Neural cell (in vitro differentiated cells): ENCODE data around the gene EXD3. TPM values are rescaled to one million over a fixed set of nuclear protein-coding genes. Genes with fewer than 3 reads are reported as not detected.

Source experiments
- H2AFZ ChIP-seq: fragments of 200-600, 300-800 bp; sonication (generic), shearing (Covaris generic); 2 replicates; pipeline ENCODE4 v1.6.0; 2014; ENCODE audit warnings: low read depth, mild to moderate bottlenecking, antibody characterized with exemption, low read length, moderate library complexity
- H3F3A ChIP-seq: fragments of 200-600 bp; shearing (Covaris generic); 2 replicates; pipeline ENCODE4 v1.6.1; 2016; ENCODE audit warnings: mild to moderate bottlenecking, moderate library complexity, mixed read lengths, antibody characterized with exemption, low read length; ENCODE audit not compliant: insufficient read depth, poor library complexity, severe bottlenecking
- H3K27ac ChIP-seq: fragments of 200-600, 300-800 bp; sonication (generic), shearing (Covaris generic); 2 replicates; pipeline ENCODE4 v1.5.1; 2014; ENCODE audit warnings: mild to moderate bottlenecking, low read length, moderate library complexity
- H3K27me3 ChIP-seq: fragments of 300-800, 200-600 bp; sonication (generic), shearing (Covaris generic); 2 replicates; pipeline ENCODE4 v1.6.0; 2014; ENCODE audit warnings: mild to moderate bottlenecking, low read depth, low read length, moderate library complexity; ENCODE audit not compliant: insufficient read depth
- H3K36me3 ChIP-seq: fragments of 300-800, 200-600 bp; sonication (generic), shearing (Covaris generic); 2 replicates; pipeline ENCODE4 v1.5.1; 2014; ENCODE audit warnings: mild to moderate bottlenecking, antibody characterized with exemption, low read length, moderate library complexity; ENCODE audit not compliant: insufficient read depth
- H3K4me2 ChIP-seq: fragments of 300-800, 200-600 bp; sonication (generic), shearing (Covaris generic); 2 replicates; pipeline ENCODE4 v1.6.0; 2014; ENCODE audit warnings: mild to moderate bottlenecking, low read length
- H3K4me3 ChIP-seq: fragments of 300-800, 200-600 bp; sonication (generic), shearing (Covaris generic); 2 replicates; pipeline ENCODE4 v1.5.1; 2014; ENCODE audit warnings: mild to moderate bottlenecking, low read length, moderate library complexity
- H3K79me2 ChIP-seq: fragments of 200-600 bp; shearing (Covaris generic); replicated peaks from 2 replicates; pipeline ENCODE4 v1.6.0; 2014; ENCODE audit warnings: mild to moderate bottlenecking, low read length, moderate library complexity; ENCODE audit not compliant: insufficient read depth
- H3K9ac ChIP-seq: fragments of 300-800, 200-600 bp; sonication (generic), shearing (Covaris generic); 2 replicates; pipeline ENCODE4 v1.6.1; 2016; ENCODE audit warnings: mild to moderate bottlenecking, low read length, mixed read lengths
- H3K9me2 ChIP-seq: fragments of 200-600 bp; shearing (Covaris generic); 2 replicates; pipeline ENCODE4 v1.6.1; 2016; ENCODE audit warnings: mild to moderate bottlenecking, low read length, mixed read lengths; ENCODE audit not compliant: insufficient read depth
- H3K9me3 ChIP-seq: fragments of 200-600, 300-800 bp; sonication (generic), shearing (Covaris generic); 2 replicates; pipeline ENCODE4 v1.6.1; 2016; ENCODE audit warnings: mild to moderate bottlenecking, mixed run types, low read length, moderate library complexity, mixed read lengths
- H4K20me1 ChIP-seq: fragments of 200-600 bp; shearing (Covaris generic); 2 replicates; pipeline ENCODE4 v1.6.1; 2016; ENCODE audit warnings: mild to moderate bottlenecking, mixed run types; ENCODE audit not compliant: insufficient read depth
- EP300 ChIP-seq: fragments of 450-650 bp; conservative IDR thresholded peaks from 2 replicates; pipeline ENCODE4 v1.6.1; 2014; ENCODE audit warnings: antibody characterized with exemption, mild to moderate bottlenecking, moderate library complexity; ENCODE audit not compliant: poor library complexity, severe bottlenecking
- EZH2 ChIP-seq: fragments of 200-600, 300-800 bp; shearing (Covaris generic), sonication (generic); IDR thresholded peaks from 2 replicates; pipeline ENCODE4 v1.6.1; 2014; ENCODE audit warnings: antibody characterized with exemption, low read length, borderline replicate concordance, mild to moderate bottlenecking; ENCODE audit not compliant: insufficient read depth, poor library complexity, severe bottlenecking
- MXI1 ChIP-seq: fragments of 450-650 bp; conservative IDR thresholded peaks from 2 replicates; pipeline ENCODE4 v1.6.1; 2014; ENCODE audit warnings: antibody characterized with exemption, mild to moderate bottlenecking; ENCODE audit not compliant: poor library complexity, severe bottlenecking
- POLR2AphosphoS5 ChIP-seq: IDR thresholded peaks from 2 replicates; pipeline ENCODE4 v1.6.1; 2012
- RAD21 ChIP-seq: fragments of 450-650 bp; conservative IDR thresholded peaks from 2 replicates; pipeline ENCODE4 v1.6.1; 2014; ENCODE audit warnings: antibody characterized with exemption, mild to moderate bottlenecking, moderate library complexity
- REST ChIP-seq: IDR thresholded peaks from 2 replicates; pipeline ENCODE4 v1.6.1; 2012; ENCODE audit warnings: borderline replicate concordance
- SMC3 ChIP-seq: fragments of 450-650 bp; conservative IDR thresholded peaks from 2 replicates; pipeline ENCODE4 v1.6.1; 2014; ENCODE audit warnings: antibody characterized with exemption, mild to moderate bottlenecking, moderate library complexity; ENCODE audit not compliant: poor library complexity
- TAF1 ChIP-seq: IDR thresholded peaks from 2 replicates; pipeline ENCODE4 v1.6.1; 2012; ENCODE audit warnings: low read depth
- polyA plus RNA-seq: library from polyadenylated mRNA; depleted of rRNA; stranded (reverse); fragments of >200 nt; gene quantifications from 2 replicates; pipeline ENCODE4 v1.2.3, GENCODE V29; 2014
- TF ChIP-seq, protein P1 (sequence below): fragments of 450-650 bp; IDR thresholded peaks from 2 replicates; pipeline ENCODE4 v1.5.1; 2014; ENCODE audit warnings: antibody characterized with exemption, mild to moderate bottlenecking, moderate library complexity; ENCODE audit not compliant: poor library complexity, severe bottlenecking

The EXD3 gene
- polyA plus RNA-seq, 1 donor from 2014 or later = 32.9 TPM

GRCh38 chr9:137461316-137461662 is 38.3 kb upstream of the EXD3 start:
- H3K27ac ChIP-seq = no peak overlapping the region
- no peaks in the 10 kb centered on the region for H4K20me1 ChIP-seq
- no peak for TF ChIP-seq EP300
- H3K36me3 ChIP-seq = no peaks in the 10 kb centered on the region
- H3K9me3 ChIP-seq = no peaks in the 10 kb centered on the region
- H3F3A ChIP-seq = no peaks in the 10 kb centered on the region
- H3K79me2 ChIP-seq = no peaks in the 10 kb centered on the region
- H2AFZ ChIP-seq = no peak overlapping the region
- H3K9me2 ChIP-seq = no peaks in the 10 kb centered on the region
- H3K4me3 ChIP-seq = no peak overlapping the region
- no peaks in the 10 kb centered on the region for H3K27me3 ChIP-seq
- H3K9ac ChIP-seq = no peak overlapping the region
- H3K4me2 ChIP-seq = no peak overlapping the region

- Histone ChIP-seq H2AFZ (no peak overlapping the region), H3K9me2 (no peaks in the 10 kb centered on the region), H3K27me3 (no peaks in the 10 kb centered on the region), H3K9ac (no peak overlapping the region), H3F3A (no peaks in the 10 kb centered on the region), H3K9me3 (no peaks in the 10 kb centered on the region), H3K36me3 (no peaks in the 10 kb centered on the region), H3K4me2 (no peak overlapping the region), H4K20me1 (no peaks in the 10 kb centered on the region), H3K4me3 (no peak overlapping the region), H3K79me2 (no peaks in the 10 kb centered on the region), H3K27ac (no peak overlapping the region)
- no peak for TF ChIP-seq TAF1
- no peak for TF ChIP-seq EP300
- no peak for TF ChIP-seq MXI1
- TF ChIP-seq, protein P1, sequence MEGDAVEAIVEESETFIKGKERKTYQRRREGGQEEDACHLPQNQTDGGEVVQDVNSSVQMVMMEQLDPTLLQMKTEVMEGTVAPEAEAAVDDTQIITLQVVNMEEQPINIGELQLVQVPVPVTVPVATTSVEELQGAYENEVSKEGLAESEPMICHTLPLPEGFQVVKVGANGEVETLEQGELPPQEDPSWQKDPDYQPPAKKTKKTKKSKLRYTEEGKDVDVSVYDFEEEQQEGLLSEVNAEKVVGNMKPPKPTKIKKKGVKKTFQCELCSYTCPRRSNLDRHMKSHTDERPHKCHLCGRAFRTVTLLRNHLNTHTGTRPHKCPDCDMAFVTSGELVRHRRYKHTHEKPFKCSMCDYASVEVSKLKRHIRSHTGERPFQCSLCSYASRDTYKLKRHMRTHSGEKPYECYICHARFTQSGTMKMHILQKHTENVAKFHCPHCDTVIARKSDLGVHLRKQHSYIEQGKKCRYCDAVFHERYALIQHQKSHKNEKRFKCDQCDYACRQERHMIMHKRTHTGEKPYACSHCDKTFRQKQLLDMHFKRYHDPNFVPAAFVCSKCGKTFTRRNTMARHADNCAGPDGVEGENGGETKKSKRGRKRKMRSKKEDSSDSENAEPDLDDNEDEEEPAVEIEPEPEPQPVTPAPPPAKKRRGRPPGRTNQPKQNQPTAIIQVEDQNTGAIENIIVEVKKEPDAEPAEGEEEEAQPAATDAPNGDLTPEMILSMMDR = no peak
- no peak for TF ChIP-seq REST
- TF ChIP-seq POLR2AphosphoS5 = no peak
- no peak for TF ChIP-seq EZH2
- no peak for TF ChIP-seq SMC3
- TF ChIP-seq RAD21 = no peak
These were observed 37.7 kb upstream of the EXD3 start for GRCh38 chr9:137460363-137461315.
